Caco-2 (cell line): ENCODE results near the gene SGPP2. TPM values are rescaled to one million over a fixed set of nuclear protein-coding genes. Genes with fewer than 3 reads are reported as not detected.

Experiments used
- BruUV-seq: library from RNA; stranded (reverse); fragments of 400-500 nt; replicated peaks from 2 replicates; lab custom pipeline; 2021; lab: Mats Ljungman, UMichigan
- CTCF ChIA-PET: fragments of 300-600 bp; sonication (Branson Sonifier 250); formaldehyde crosslinking; loops from one replicate; lab custom pipeline; 2022; ENCODE audit warnings: antibody characterized with exemption; lab: Charles Lee
- POLR2A ChIA-PET: fragments of 300-600 bp; sonication (Branson Sonifier 250); formaldehyde crosslinking; loops from one replicate; lab custom pipeline; 2022; ENCODE audit warnings: antibody characterized with exemption; lab: Charles Lee
- DNase-seq, 2 experiments: peaks; one replicate each; pipeline versions ENCODE4 v3.0.0 to v3.0.0-alpha.2; 2020 to 2022
- H3K27me3 ChIP-seq: replicated peaks from 2 replicates; pipeline ENCODE4 v1.6.0; 2011; ENCODE audit warnings: low read length; ENCODE audit not compliant: control insufficient read depth, insufficient read depth
- H3K36me3 ChIP-seq: 2 replicates; pipeline ENCODE4 v1.5.1; 2011; ENCODE audit warnings: low read length; ENCODE audit not compliant: control insufficient read depth, insufficient read depth
- H3K4me1 ChIP-seq: fragments of 250-450 bp; sonication (Bioruptor Pico); 2 replicates; pipeline ENCODE4 v1.5.1; 2020; ENCODE audit warnings: mild to moderate bottlenecking
- H3K4me3 ChIP-seq: 2 replicates; pipeline ENCODE4 v1.5.1; 2011; ENCODE audit warnings: low read depth, mild to moderate bottlenecking, control low read depth, low read length
- H3K9me3 ChIP-seq: fragments of 250-450 bp; sonication (Bioruptor Pico); 2 replicates; pipeline ENCODE4 v1.5.1; 2020; ENCODE audit warnings: mild to moderate bottlenecking, moderate library complexity
- H3K27ac Mint-ChIP-seq: one replicate; pipeline ENCODE4 v1.8.0; 2022; ENCODE audit warnings: mixed read lengths; ENCODE audit not compliant: unreplicated experiment
- H3K27me3 Mint-ChIP-seq: one replicate; pipeline ENCODE4 v1.8.0; 2022; ENCODE audit warnings: mixed read lengths; ENCODE audit not compliant: insufficient read depth, unreplicated experiment
- H3K36me3 Mint-ChIP-seq: one replicate; pipeline ENCODE4 v1.8.0; 2022; ENCODE audit warnings: mild to moderate bottlenecking, mixed read lengths; ENCODE audit not compliant: insufficient read depth, unreplicated experiment
- H3K4me1 Mint-ChIP-seq: one replicate; pipeline ENCODE4 v1.8.0; 2022; ENCODE audit warnings: low read depth, mixed read lengths; ENCODE audit not compliant: unreplicated experiment
- H3K4me3 Mint-ChIP-seq: one replicate; pipeline ENCODE4 v1.8.0; 2022; ENCODE audit warnings: mild to moderate bottlenecking, moderate library complexity, mixed read lengths; ENCODE audit not compliant: unreplicated experiment
- H3K9me3 Mint-ChIP-seq: one replicate; pipeline ENCODE4 v1.8.0; 2022; ENCODE audit warnings: mixed read lengths; ENCODE audit not compliant: unreplicated experiment
- CTCF ChIP-seq, 2 experiments: fragments of 200-600 bp in 1 of 2; IDR thresholded peaks; 1 replicate in 1 of 2; 2 replicates in 1 of 2; pipeline versions ENCODE4 v1.5.1 to v1.8.0; 2011 to 2022; ENCODE audit warnings: antibody characterized with exemption in 1 of 2, control low read depth in 1 of 2, inconsistent platforms in 1 of 2, low read depth in 1 of 2, low read length in 1 of 2, mild to moderate bottlenecking in 1 of 2, moderate library complexity in 1 of 2; ENCODE audit not compliant: insufficient read depth in 1 of 2, severe bottlenecking in 1 of 2, unreplicated experiment in 1 of 2
- intact Hi-C: fragments of 100-400 bp; cut with micrococcal nuclease; formaldehyde crosslinking; loops from one replicate; pipeline ENCODE4 v1.10.0; 2022; ENCODE audit not compliant: unreplicated experiment
- total RNA-seq: library from RNA; stranded (reverse); gene quantifications from 2 replicates; pipeline ENCODE4 v1.2.3, GENCODE V29; 2022

Gene SGPP2
- total RNA-seq, 1 experiment from 2014 or later, result not detected

DNA sequence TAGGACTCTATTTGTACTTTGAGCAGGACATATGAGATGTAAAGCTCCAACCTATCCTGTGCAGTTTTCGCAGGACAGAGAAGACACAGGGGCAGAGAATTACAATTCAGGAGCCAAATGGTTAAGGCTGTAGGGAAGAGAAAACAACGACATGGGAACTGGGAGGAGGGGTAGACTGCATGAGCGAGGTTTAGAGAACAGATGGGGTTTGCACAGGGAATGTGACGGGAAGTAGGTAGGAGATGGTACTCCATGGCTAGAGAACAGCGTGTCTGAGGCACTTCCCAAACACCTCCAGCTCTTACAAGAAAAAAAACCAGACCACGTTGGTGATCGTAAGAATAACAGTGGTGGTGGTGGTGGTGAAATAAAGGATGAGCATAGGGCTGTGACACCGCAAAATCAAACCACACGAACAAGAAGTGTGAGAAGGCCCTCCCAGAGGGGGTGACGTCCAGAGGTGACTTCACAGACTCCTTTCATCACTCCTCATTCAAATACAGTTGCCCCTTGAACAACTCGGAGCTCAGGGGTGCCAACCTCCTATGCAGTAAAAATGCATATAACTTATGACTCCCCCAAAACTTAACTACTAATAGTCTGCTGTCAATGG lies 138.9 kb downstream of the SGPP2 start:
- no peak overlapping the region for H3K4me3 ChIP-seq
- TF ChIP-seq CTCF (IDR thresholded peaks at IDR 0.05; ENCODE audit: insufficient read depth in 1 of 2, low read depth in 1 of 2, low read length in 1 of 2, severe bottlenecking in 1 of 2, unreplicated experiment in 1 of 2), result no peak
- no peaks in the 10 kb centered on the region for H3K9me3 Mint-ChIP-seq
- H3K27ac Mint-ChIP-seq, result no peak overlapping the region
- H3K27me3 Mint-ChIP-seq, result no peaks in the 10 kb centered on the region
- H3K4me1 ChIP-seq, result no peaks in the 10 kb centered on the region
- no peaks in the 10 kb centered on the region for H3K27me3 ChIP-seq
- CTCF ChIA-PET, result interaction anchor here (1.1 kb wide), 1 partner anchor 245 kb away, joined by 3 read pairs; no protein-coding TSS in a partner anchor
- no peak for DNase-seq
- no peaks in the 10 kb centered on the region for H3K36me3 ChIP-seq
- no peak overlapping the region for H3K4me3 Mint-ChIP-seq
- H3K36me3 Mint-ChIP-seq, result peaks cover 22% of the 10 kb centered on the region
- H3K9me3 ChIP-seq, result no peaks in the 10 kb centered on the region
- no peaks in the 10 kb centered on the region for H3K4me1 Mint-ChIP-seq
- intact Hi-C loops, result loop anchor here (5.0 kb wide), 1 partner anchor 121 kb away; no protein-coding TSS in a partner anchor
- POLR2A ChIA-PET, result no interaction called here
- no TSS peak for BruUV-seq

DNA sequence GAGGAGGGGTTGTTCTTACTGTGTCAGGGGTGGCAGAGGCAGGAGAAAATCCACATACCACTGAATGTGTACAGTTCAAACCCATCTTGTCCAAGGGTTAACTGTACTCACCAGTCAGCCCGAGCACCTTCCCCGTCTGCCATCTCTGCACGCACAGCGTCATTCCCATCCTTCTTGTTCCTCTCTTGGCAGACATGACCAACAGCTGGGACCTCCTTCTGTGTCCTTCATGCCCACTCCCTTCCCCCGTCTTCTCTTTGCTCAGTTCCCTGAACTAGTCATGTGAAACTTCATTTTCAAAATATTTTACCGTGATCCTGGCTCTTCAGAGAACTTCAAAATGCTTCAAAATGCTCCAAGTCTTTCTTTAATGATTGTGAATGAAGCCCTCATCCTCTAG lies 139.6 kb downstream of the SGPP2 start:
- ChIA-PET CTCF (interaction anchor here (1.1 kb wide), 1 partner anchor 246 kb away, joined by 3 read pairs; no protein-coding TSS in a partner anchor), POLR2A (no interaction called here)
- no peak for DNase-seq
- Histone ChIP-seq H3K4me3 (no peak overlapping the region), H3K9me3 (no peaks in the 10 kb centered on the region), H3K4me1 (no peaks in the 10 kb centered on the region), H3K27me3 (no peaks in the 10 kb centered on the region), H3K36me3 (no peaks in the 10 kb centered on the region)
- no peaks in the 10 kb centered on the region for H3K9me3 Mint-ChIP-seq
- H3K36me3 Mint-ChIP-seq, result peaks cover 21% of the 10 kb centered on the region
- H3K27ac Mint-ChIP-seq, result no peak overlapping the region
- intact Hi-C loops, result loop anchor here (5.0 kb wide), 1 partner anchor 122 kb away; no protein-coding TSS in a partner anchor
- no peaks in the 10 kb centered on the region for H3K27me3 Mint-ChIP-seq
- TF ChIP-seq CTCF (IDR thresholded peaks at IDR 0.05; ENCODE audit: insufficient read depth in 1 of 2, low read depth in 1 of 2, low read length in 1 of 2, severe bottlenecking in 1 of 2, unreplicated experiment in 1 of 2), result no peak
- no peak overlapping the region for H3K4me3 Mint-ChIP-seq
- no peaks in the 10 kb centered on the region for H3K4me1 Mint-ChIP-seq
- BruUV-seq, result no TSS peak

DNA sequence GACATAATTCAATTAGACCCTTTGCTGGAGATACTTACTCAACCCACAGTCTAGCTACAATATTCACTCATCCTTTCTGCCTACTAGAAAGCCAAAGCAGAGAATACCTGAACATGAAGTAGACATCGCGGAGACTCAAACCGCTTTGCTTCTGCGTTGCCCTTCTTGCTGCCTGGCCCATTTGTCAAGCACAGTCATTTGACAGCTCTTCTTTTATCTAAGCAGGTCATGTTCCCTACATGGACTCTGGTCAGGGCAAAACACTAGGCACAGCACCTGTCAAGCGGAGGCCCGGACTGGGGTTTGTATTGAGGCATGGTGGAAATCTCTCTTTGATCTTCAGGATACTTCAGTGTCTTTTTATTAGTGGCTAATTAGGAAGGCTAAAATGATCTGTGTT lies 141.9 kb downstream of the SGPP2 start:
- BruUV-seq, result no TSS peak
- Mint-ChIP-seq H3K27ac (no peak overlapping the region), H3K9me3 (no peaks in the 10 kb centered on the region), H3K36me3 (peaks cover 29% of the 10 kb centered on the region), H3K4me1 (no peaks in the 10 kb centered on the region), H3K4me3 (no peak overlapping the region), H3K27me3 (no peaks in the 10 kb centered on the region)
- intact Hi-C loops, result no loop called here
- Histone ChIP-seq H3K36me3 (no peaks in the 10 kb centered on the region), H3K27me3 (no peaks in the 10 kb centered on the region), H3K4me3 (no peak overlapping the region), H3K9me3 (no peaks in the 10 kb centered on the region), H3K4me1 (no peaks in the 10 kb centered on the region)
- DNase-seq, result no peak
- TF ChIP-seq CTCF (IDR thresholded peaks at IDR 0.05; ENCODE audit: insufficient read depth in 1 of 2, low read depth in 1 of 2, low read length in 1 of 2, severe bottlenecking in 1 of 2, unreplicated experiment in 1 of 2), result no peak
- ChIA-PET POLR2A (no interaction called here), CTCF (no interaction called here)
